NCI-H187 (cell line): ENCODE results near the gene DSCAML1.
"Not testable (repeated sequence)": the region's sequence is repeated elsewhere in the genome, so short reads cannot be mapped to it uniquely, and the experiment has no call there.

Source experiments
- DNase-seq, 2 experiments: peaks; one replicate each; lab custom pipeline; 2025; lab: John Stamatoyannopoulos, UW

Gene DSCAML1

DNA sequence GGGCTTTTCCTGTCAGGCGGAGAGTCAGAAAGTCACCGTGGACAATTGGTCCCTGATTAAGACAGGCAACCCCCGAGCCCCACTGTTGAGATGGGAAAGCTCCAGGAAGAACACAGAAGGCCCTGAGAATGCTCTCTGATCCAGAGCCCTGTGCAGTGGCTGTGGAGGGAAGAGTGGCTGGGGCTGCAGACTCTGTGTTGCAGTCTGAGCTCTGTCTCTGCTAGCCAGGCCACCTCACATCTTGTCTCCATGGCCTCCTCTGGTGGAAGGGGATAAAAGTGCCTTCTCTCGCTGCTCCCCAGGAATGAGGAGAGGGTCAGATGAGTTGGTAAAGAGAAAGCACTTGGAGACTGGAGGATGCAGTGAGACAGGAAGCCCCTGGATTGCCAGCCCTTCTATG lies 328.1 kb downstream of the DSCAML1 start:
- DNase-seq = no peak

DNA sequence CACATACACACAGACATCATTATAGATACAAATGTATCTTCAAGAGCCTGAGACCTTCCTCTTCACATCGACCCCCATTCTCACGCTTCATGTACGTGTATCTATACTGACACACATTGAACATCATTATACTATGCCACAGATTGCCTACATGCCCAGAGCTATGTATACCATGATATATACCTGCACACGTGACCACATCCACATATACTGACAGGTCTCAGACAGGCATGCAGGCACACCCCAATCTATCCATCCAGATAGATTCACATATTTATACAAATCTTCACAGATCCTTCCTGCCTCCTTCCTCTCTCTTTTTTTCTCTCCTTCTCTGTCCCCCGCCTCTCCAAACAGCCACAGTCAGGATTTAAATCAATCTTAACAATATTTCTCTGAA lies 329.2 kb downstream of the DSCAML1 start:
- no peak for DNase-seq

DNA sequence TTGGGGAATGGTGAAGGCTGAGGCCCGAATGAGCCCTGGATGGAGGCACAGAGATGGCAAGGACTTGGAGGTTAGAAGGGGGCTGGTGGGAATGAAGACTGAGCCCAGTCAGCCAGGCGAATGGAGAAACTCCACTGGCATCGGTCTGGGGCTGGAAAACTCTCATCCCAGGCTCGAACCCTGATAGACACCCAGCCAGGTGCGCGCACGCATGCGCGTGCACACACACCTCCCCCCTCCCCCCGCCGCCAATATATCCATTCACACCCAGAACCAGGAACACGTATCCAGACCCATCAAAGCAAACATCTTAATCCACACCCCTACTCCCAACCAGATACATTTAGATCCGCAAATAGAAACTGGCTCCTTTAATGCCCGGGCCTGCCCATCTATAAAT lies 330.1 kb downstream of the DSCAML1 start:
- DNase-seq = no peak

DNA sequence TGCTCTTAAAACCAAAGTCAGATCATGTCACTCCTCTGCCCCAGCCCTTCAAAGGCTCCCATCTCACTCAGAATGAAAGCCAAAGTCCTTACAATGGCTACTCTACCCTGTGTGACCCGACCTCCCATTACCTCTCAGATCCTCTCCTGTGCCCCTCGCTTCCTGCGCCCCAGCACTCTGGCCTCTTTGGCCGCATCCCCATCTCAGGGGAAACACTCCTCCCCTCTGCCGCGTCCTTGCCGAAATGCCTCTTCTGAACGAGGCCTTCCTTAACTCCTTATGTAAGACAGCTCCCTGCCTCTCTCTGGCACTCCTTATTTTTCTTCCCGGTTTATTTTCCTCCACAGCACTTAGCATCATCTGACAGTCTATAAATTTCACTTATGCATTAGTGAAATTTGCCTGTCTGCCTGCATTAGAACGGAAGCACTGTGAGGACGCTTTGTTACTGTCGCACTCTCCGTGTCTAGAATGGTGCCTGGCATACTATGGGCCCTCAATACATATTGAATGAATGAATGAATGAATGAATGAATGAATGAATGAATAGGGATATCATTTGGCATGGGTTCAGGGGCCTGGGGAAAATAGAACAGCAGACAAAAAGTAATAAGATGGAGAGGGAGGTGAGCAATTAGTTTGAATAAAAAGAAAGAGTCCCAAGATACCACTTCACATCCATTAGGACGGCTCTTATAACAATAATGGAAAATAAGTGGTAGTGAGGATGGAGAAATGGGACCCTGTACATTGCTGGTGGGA lies 331.6 kb downstream of the DSCAML1 start:
- peak; percentile 47 to 60 for DNase-seq

DNA sequence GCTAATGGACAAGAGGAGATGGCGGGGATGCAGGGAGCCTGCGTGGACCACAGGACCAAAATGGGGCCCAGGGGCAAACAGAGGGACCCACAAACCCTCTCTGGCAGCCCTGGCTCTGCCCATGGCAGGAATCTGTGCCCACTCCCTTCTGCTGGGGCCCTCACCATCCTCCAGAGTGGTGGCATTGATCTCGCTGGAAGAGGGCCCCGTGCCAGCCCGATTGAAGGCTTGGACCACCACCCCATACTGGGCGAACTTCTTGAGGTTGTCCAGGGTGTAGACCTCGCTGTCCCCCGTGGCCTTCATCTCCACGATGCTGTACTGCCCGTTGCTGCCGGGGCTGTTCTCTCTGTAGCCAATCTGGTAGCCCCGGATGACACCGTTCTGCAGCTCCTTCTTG lies 332.2 kb downstream of the DSCAML1 start:
- DNase-seq = no peak

DNA sequence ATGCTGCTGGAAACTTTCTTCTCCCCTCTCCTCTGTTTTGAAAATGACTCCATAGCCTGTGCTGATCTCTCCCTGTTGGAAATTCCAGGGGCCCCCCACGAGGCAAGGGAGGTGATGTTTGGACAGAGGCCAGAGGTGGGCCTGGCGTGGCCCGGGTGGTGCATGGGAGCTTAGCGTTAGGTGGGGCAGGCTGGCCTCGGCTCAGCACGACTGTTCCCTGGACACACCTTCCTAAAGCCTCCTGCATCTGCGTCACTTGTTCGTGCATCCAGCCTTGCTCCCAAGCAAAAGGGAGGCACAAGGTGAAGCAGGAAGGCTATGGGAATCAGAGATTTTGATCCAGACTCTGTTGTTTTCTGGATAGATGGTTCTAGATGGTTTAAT lies 334.2 kb downstream of the DSCAML1 start:
- no peak for DNase-seq

DNA sequence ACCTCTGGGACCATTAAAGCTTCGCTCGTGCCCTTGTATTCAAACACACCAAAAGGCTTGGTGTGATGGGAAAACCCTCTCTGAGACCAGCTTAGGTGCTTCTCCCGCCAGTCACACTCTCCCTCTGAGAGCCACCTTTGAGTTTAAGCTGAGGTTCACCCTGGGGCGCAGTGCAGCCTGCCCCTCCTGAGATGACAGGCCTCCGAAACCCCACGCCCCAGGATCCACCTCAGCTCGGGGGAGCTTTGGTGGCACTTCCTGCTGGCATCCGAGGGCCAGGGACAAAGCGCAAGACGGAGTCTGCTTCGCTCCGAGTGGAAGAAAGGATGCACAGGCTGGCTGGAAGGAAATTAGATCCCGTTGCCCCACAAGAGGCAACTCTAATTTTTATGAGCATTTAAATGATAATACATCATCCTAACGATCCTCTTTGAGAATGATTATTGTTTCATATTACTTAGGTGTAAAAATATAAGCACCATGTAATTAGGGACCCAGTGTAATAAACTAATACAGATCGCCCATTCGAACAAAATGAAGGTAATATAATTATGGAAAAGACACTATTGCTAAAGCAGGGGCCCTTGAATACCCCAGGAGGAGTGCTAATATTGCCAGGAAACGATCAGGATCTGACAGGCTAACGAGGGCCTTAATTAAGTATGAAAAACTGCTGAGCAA lies 334.7 kb downstream of the DSCAML1 start:
- no peak for DNase-seq

DNA sequence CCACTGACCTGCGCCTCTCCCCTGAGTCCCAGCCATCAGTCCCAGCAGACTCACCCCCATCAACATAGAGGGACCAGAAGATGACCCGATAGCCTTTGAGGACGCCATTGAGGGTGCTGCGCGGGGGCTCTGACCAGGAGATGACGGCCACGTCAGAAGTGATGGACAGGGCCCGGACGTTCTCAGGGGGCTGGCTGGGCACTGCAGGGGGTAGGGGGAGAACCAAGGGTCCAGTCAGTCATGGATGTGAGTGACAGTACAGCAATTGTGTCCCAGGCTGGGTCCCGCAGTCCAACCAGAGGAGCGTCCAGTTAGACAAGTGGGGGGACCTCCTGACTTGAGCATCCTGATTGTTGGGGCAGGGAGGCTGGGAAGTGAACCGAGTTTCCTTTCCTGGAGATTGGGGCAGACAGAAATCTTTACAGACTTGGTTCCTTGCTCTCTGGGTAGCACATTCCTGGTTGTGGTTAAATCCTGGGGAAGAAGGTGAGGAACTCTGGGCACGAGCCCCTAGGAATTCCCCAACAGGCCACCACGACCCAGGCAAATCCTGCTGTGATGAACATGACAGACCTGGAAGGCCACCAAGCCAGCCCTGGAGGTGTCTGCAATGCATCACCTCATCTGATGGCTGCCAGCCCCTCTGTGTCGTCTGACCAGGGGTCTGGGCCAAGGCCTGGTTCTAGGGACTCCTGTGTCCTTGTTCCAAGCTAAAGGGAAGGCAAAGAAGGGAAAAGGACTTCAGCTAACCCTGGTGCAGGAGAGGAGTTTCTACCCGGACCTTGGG lies 335.4 kb downstream of the DSCAML1 start:
- no peak for DNase-seq

DNA sequence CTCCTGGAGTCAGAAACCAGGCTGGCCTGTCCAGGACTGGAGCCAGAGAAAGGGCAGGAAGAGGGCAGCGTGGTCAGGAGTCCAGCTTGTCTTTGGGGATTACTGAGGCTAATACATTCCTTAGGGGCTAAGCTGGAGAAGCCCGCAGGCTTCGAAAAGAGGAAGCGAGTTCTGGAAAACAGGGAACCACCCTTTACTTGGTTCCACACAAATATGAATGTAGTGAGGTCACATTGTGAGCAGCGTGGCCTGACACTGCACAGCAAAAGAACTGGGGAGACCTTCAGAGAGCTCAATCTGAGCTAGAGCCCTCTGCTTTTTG lies 337.1 kb downstream of the DSCAML1 start:
- no peak for DNase-seq

DNA sequence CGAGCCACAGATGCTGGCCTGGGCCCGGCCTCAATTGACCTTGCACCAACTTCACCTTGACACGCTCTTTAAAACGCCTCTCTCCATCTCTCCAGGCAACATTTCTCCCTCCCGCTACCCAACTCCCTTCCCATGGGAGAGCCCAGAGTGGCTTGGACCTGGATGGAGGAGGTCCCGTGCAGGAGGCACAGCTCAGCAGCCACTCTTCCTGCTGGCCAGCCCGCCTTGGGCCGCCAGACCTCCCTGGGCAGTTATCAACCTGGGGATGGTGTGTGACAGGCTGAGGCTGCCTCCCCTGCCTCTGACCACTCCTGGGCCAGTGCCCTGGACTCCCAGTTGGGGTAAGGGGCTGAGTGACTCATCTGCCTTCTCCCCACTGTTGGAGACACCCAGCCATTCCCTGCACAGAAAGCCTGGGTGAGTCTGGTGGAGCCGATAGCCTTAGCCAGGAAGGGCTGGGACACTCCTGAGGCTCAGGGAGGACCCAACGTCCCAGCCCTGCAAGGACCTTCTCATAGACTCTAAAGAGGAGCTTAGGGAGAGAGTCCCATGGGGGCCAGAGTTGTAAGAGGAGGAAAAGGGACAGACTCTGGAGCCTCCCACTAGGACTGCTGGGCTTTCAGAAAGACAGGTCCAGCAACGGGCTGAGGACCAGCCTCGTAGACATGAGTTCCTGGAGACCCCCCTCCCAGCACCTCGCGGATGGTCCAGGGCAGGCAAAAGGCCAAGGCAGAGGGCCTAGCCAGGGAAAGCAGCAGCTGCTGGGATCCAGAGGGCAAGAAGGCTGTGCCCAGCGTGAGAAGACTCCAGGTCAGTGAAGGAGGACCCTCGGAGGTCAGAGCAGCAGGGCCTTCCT lies 337.7 kb downstream of the DSCAML1 start:
- no peak for DNase-seq

DNA sequence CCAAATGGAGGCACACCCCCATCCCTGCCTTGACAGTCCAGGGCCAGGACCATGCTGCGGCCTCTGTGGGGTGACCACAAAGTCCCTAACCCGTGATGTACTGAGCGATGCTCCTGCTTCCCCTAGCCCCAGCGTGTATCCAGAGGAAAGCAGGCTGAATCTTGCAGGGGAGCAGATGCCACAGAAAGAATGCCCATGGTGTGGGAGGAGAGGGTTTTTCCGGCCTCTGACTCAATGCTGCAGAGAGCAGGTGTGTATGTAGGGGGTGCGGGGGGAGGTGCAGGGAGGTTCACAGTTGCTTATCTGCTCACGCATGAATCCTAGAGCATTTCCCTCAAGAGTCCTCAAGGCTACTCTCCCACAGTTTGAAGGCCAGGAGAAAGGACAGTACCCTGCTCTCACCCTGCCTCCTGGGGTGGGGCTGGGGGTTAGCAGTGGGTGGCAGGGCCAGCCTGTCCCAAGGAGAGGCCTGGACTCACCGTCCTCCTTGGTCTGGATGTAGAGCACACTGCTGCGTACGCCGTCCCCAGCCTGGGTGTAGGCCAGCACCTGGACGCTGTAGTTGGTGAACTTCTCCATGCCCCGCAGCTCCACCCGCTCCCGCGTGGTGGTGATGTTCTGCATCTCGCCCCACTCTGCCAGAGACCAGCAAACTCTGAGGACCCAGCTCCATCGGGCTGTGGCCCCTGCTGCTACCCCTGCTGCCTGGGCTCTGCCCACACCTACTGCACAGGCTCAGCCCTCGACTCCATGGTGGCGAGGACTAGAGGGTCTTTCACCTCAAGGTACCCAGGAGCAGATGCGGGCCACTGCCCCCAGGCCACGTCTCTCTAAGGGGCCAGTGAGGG lies 338.5 kb downstream of the DSCAML1 start:
- DNase-seq = peak in 1 of 2 experiments; percentile 29

DNA sequence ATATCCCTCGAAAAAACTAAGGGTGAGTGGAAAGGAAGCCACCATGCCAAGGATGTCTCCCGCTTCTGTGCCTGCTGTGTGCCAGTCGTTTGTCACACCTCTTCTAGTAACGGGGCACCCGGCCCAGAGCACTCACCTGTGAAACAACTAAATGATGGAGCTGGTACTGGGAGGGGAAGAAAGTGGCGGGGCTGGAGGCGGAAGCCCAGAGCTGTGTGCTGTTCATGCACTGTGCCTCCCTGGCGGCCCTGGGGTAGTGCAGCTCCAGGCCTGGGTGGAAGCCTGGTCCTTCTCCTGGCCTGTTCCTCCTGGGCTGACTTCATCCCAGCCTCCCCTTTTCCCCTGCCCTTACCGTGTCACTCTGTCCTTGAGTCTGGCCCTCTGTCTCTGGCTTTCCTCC lies 339.2 kb downstream of the DSCAML1 start:
- no peak for DNase-seq

DNA sequence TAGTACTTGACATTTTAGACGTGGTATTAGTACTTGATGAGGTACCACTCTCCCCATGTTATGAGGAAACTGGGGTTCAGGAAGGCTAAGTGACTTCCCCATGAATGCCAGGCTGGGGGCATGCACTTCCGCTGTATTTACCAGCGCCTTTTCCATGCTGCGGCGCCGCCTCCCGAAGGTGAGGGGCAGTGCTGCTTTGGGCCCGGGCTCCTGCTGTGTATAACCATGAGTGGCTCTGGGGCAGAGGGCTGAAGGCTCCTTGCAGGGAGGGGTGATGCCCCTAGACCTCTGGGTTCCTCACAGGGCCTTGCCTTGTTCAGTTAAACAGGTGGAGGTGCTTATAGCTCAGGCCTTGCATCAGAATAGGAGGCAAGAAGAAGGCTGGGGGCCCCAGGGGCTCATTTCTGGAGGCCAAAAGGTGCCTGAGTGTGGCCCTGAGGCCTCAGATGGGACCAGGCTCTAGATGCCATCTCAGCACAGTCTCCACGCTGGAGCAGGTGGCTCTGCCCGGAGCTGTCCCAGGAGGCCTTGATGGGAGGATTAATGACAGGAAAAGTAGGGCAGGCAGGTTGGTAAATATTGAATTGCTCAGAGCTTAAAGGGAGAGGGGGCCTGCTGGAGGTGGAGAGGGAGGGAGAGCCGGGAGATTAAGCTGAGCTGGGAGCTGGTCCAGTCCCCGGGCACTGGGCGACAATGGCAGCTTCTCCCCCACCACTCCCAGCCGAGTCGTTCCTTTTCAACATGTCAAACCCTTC lies 339.8 kb downstream of the DSCAML1 start:
- peak; percentile 60 to 79 for DNase-seq

DNA sequence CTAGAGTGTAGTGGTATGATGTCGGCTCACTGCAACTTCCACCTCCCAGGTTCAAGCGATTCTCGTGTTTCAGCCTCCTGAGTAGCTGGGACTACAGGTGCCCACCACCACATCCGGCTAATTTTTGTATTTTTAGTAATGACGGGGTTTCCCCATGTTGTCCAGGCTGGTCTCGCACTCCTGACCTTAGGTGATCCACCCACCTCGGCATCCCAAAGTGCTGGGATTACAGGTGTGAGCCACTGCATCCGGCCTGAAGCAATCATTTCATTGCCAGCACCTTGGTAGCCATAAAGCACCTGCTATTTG lies 340.3 kb downstream of the DSCAML1 start:
- DNase-seq = not testable (repeated sequence)

DNA sequence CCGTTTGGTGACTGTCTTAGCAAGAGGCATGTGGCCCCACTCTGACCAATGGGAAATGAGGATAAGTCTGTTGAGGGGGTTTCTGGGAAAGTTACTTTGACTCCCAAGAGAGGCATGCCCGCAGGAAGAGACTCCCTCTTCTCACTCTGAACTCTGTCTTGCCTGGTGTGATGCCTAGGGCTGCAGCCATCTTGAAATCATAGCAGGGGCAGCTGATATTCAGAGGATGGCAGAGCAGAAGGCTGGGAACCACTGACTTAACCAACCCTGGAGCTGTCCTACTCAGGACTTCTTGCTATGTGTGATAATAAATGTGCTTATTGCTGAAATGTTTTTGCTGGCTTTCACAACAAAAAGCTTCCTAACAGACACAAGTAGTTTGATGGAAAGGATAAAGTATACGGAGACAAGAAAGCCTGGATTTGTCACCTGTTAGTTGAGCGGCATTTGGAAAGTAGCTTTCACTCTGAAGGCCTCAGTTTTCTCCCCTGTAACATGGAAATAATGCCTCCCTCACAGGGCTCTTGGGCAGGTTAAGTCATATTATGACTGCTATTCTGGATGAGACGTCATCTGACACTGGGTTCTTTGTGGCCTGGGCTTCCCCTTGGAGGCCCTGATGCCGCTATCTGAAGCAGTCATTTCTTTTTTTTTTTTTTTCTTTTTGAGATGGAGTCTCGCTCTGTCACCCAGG lies 340.8 kb downstream of the DSCAML1 start:
- DNase-seq = no peak

DNA sequence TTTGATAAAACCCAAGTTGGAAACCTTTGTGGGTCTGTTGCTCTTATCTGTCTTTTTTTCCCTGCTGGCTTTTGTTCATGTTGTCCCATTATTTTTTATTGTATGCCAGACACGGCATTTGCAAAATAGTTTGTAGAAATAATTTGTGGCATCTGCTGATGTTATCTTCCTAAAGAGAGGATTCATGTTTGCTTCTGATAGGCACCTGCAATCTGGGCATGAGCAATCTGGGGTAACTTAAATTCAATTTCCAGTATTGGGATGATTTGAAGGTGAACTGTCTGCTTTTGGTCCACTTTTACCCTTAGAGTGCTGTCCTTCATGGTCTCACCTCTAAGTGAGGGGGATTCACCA lies 342.5 kb downstream of the DSCAML1 start:
- DNase-seq = no peak

DNA sequence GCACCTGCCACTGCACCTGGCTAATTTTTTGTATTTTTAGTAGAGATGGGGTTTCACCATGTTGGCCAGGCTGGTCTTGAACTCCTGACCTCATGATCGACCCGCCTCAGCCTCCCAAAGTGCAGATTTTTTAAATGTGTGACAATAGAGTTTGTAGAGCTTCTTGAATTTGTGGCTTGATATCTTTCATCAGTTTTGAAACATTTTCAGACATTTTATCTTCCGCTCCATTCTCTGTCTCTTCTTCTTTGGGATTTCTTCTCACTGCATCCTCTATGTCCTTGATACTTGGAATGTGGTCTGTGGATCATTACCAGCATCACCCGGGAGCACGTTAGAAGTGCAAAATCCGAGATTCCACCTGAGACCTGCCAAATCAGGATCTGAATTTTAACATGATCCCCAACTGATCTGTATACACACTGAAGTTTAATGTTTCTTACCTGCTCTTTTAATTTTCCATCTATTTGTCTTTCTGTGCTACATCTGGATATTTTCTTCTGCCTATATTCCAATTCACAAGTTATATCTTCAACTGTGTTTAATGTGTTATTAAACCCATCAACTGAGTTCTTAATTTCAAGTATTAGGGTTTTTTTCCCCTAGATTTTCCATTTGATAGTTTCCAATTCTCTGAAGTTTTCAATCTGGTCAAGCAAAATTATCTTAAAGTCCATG lies 343.0 kb downstream of the DSCAML1 start:
- no peak for DNase-seq

DNA sequence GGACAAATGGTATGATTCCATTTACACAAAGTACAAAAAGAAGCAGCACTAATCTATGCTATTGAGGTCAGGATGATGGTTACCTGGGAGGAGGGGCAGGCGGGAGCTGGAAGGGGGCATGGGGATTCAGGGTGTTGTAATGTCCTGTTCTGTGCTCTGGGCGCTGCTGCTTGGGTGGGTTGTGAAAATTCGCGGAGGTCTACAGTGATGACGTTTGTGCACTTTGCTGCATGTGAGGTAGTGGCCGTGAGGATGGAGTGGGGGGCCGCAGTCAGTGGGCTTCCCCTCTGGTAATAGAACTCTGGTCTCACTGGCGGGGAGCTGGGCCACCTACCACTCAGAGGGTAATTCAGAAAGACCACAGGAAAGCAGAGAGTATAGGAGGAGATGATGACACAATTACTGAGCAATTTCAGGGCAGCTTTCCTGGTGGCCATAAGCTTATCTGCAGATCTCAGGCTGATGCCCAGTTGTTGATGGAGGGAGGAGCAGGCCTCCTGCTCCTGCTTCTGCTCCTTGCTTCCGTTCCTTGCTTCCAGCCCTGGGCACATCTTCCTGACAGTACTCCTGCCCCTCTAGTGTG lies 347.8 kb downstream of the DSCAML1 start:
- DNase-seq = no peak
